ENCODE results near the gene CCR8.

CCR8 gene

DNA sequence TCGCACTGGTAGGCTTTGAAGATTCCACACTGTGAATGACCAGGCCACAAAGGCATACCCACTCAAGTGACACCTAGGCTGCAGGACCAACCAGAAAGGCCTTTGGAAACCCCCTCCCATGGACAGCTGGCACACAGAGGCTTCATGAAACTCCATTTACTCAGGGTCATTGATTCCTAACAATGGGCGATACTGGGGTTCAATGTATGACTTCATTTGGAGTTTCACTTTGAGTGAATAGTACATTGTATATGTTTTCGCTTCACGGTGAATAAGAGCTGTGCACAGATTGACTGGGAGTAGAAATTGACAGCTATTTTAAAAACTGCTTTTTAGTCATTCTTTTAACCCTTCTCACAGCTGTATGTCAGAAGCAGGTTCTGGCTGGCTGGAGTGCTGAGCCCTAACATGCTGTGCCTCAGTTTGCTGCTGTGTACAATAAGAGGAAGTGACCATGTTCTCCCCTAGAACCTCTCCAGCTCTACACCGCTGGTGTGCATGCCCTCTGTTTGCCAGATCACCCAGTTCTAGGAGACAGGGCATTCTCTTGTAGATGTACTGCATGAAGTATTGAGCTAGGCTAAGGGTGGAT, 34.2 kb upstream of the CCR8 start:
- H3K4me3 ChIP-seq (replicated peaks; ENCODE audit: insufficient read depth, low read length): no peak overlapping the region
- DNase-seq (ENCODE audit: low read depth in 1 of 2, low spot score in 1 of 2): no peak
- no peaks in the 10 kb centered on the region for H3K27me3 ChIP-seq (ENCODE audit: insufficient read depth, poor library complexity, severe bottlenecking)
- TF ChIP-seq SPI1 (IDR thresholded peaks at IDR 0.05; ENCODE audit: borderline replicate concordance, low read depth) (peak; percentile 32; the same call in 1 of the 2 replicates), POLR2AphosphoS5 (IDR thresholded peaks at IDR 0.05; ENCODE audit: low read depth) (no peak)
- no peak overlapping the region for H3K27ac ChIP-seq (replicated peaks)

DNA sequence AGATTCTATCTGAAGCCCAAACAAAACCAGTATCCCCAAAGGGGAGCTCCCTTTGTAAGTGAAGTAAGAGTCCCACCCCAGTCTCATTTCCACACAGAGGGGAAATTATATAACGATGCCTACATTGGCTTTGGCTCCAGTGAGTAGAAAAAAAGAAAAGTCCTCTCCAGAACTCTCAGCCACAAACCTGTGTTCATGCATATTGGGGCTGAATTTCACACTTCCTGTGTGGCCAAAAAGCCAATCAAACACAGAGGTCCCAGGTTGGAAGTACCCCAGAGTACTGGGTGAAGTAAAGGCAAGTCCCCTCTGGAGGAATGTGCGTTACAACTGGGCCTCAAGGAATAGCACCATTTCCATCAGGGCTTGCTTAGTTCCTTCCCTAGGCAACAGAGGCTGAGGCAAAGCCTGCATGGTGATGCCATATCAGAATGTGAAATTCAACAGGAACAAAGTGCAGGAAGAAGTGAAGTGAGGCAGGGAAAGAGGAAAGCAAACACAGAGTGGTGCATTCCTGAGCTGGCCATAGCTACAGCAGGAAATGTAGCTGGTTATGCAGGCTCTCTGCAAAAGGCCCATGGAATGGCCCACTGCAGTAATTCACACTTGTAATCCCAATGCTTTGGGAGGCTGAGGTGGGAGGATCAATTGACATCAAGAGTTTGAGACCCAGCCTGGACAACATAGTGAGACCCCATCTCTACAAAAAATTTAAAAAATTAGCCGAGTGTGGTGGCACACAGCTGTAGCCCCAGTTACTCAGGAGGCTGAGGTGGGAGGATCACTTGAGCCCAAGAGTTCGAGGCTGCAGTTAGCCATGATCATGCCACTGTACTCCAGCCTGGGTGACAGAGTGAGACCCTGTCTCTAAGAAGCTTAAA, 33.1 kb upstream of the CCR8 start:
- no peaks in the 10 kb centered on the region for H3K27me3 ChIP-seq (ENCODE audit: insufficient read depth, poor library complexity, severe bottlenecking)
- no peak overlapping the region for H3K27ac ChIP-seq (replicated peaks)
- TF ChIP-seq POLR2AphosphoS5 (IDR thresholded peaks at IDR 0.05; ENCODE audit: low read depth): no peak
- no peak for TF ChIP-seq SPI1 (IDR thresholded peaks at IDR 0.05; ENCODE audit: borderline replicate concordance, low read depth)
- TF ChIP-seq, protein P1, sequence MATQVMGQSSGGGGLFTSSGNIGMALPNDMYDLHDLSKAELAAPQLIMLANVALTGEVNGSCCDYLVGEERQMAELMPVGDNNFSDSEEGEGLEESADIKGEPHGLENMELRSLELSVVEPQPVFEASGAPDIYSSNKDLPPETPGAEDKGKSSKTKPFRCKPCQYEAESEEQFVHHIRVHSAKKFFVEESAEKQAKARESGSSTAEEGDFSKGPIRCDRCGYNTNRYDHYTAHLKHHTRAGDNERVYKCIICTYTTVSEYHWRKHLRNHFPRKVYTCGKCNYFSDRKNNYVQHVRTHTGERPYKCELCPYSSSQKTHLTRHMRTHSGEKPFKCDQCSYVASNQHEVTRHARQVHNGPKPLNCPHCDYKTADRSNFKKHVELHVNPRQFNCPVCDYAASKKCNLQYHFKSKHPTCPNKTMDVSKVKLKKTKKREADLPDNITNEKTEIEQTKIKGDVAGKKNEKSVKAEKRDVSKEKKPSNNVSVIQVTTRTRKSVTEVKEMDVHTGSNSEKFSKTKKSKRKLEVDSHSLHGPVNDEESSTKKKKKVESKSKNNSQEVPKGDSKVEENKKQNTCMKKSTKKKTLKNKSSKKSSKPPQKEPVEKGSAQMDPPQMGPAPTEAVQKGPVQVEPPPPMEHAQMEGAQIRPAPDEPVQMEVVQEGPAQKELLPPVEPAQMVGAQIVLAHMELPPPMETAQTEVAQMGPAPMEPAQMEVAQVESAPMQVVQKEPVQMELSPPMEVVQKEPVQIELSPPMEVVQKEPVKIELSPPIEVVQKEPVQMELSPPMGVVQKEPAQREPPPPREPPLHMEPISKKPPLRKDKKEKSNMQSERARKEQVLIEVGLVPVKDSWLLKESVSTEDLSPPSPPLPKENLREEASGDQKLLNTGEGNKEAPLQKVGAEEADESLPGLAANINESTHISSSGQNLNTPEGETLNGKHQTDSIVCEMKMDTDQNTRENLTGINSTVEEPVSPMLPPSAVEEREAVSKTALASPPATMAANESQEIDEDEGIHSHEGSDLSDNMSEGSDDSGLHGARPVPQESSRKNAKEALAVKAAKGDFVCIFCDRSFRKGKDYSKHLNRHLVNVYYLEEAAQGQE (IDR thresholded peaks at IDR 0.05; ENCODE audit: insufficient replicate concordance, low read depth): no peak
- TF ChIP-seq, protein P2, sequence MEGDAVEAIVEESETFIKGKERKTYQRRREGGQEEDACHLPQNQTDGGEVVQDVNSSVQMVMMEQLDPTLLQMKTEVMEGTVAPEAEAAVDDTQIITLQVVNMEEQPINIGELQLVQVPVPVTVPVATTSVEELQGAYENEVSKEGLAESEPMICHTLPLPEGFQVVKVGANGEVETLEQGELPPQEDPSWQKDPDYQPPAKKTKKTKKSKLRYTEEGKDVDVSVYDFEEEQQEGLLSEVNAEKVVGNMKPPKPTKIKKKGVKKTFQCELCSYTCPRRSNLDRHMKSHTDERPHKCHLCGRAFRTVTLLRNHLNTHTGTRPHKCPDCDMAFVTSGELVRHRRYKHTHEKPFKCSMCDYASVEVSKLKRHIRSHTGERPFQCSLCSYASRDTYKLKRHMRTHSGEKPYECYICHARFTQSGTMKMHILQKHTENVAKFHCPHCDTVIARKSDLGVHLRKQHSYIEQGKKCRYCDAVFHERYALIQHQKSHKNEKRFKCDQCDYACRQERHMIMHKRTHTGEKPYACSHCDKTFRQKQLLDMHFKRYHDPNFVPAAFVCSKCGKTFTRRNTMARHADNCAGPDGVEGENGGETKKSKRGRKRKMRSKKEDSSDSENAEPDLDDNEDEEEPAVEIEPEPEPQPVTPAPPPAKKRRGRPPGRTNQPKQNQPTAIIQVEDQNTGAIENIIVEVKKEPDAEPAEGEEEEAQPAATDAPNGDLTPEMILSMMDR (IDR thresholded peaks at IDR 0.05; ENCODE audit: insufficient read depth, low read length): no peak
- no peak for TF ChIP-seq GABPA (IDR thresholded peaks at IDR 0.05; ENCODE audit: low read depth)
- DNase-seq (ENCODE audit: low read depth in 1 of 2, low spot score in 1 of 2): no peak
- H3K4me3 ChIP-seq (replicated peaks; ENCODE audit: insufficient read depth, low read length): no peak overlapping the region

DNA sequence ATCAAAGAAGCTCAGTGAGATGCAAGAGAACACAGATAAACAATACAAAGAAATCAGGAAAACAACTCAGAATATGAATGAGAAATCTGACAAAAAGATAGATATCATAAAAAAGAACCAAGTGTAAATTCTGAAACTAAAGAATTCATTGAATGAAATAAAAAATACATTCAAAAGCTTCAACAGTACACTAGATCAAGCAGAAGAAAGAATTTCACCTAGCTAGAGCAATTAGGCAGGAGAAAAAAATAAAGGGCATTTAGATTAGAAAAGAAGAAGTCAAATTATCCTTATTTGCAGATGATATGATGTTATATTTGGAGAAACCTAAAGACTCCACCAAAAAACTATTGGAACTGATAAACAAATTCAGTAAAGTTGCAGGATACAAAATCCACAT, 30.2 kb upstream of the CCR8 start:
- TF ChIP-seq SPI1 (IDR thresholded peaks at IDR 0.05; ENCODE audit: borderline replicate concordance, low read depth): no peak
- no peak for TF ChIP-seq POLR2AphosphoS5 (IDR thresholded peaks at IDR 0.05; ENCODE audit: low read depth)
- TF ChIP-seq, protein P2 (IDR thresholded peaks at IDR 0.05; ENCODE audit: insufficient read depth, low read length): no peak
- TF ChIP-seq, protein P1 (IDR thresholded peaks at IDR 0.05; ENCODE audit: insufficient replicate concordance, low read depth): no peak
- no peak for TF ChIP-seq GABPA (IDR thresholded peaks at IDR 0.05; ENCODE audit: low read depth)
- H3K27me3 ChIP-seq (ENCODE audit: insufficient read depth, poor library complexity, severe bottlenecking): no peaks in the 10 kb centered on the region
- DNase-seq (ENCODE audit: low read depth in 1 of 2, low spot score in 1 of 2): no peak

DNA sequence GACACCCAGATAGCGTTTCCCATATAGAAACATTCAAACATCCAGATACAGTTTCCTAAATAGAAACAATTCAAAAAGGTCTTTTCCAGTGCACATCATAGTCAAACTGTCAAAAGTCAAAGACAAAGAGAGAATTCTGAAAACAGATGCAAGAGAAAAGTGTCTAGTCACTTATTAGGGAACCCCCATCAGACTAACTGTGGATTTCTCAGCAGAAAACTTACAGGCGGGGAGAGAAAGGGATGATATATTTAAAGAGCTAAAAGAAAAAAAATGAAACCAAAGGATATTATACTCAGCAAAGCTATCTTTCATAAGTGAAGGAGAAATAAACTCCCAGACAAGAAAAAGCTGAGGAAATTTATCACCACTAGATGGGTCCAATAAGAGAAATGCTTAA, 27.3 kb upstream of the CCR8 start:
- DNase-seq (ENCODE audit: low read depth in 1 of 2, low spot score in 1 of 2): no peak
- Histone ChIP-seq H3K4me3 (replicated peaks; ENCODE audit: insufficient read depth, low read length) (no peak overlapping the region), H3K27me3 (ENCODE audit: insufficient read depth, poor library complexity, severe bottlenecking) (no peaks in the 10 kb centered on the region), H3K27ac (replicated peaks) (no peak overlapping the region)
- TF ChIP-seq, protein P1 (IDR thresholded peaks at IDR 0.05; ENCODE audit: insufficient replicate concordance, low read depth): no peak
- TF ChIP-seq GABPA (IDR thresholded peaks at IDR 0.05; ENCODE audit: low read depth): no peak
- TF ChIP-seq, protein P2 (IDR thresholded peaks at IDR 0.05; ENCODE audit: insufficient read depth, low read length): no peak

More for the DNA sequence above, 30.2 kb upstream of the CCR8 start:
- Histone ChIP-seq H3K4me3 (replicated peaks; ENCODE audit: insufficient read depth, low read length) (no peak overlapping the region), H3K27ac (replicated peaks) (no peak overlapping the region)
